ENCODE results near the gene SPATA31C1. TPM values are rescaled to one million over a fixed set of nuclear protein-coding genes. Genes with fewer than 3 reads are reported as not detected.

SPATA31C1 gene
- total RNA-seq, 2 experiments from 2014 or later, result not detected

- ChIA-PET POLR2A (no interaction called here), CTCF (no interaction called here)
- no peak overlapping the region for H3K27ac Mint-ChIP-seq
- no peak overlapping the region for H3K4me3 Mint-ChIP-seq
- peaks cover 22% of the 10 kb centered on the region for H3K27me3 Mint-ChIP-seq
- no peaks in the 10 kb centered on the region for H3K36me3 Mint-ChIP-seq (ENCODE audit: low read depth)
- no peak for ATAC-seq
- no peaks in the 10 kb centered on the region for H3K4me1 Mint-ChIP-seq (ENCODE audit: low read depth)
- DNase-seq, result peak; percentile 24
- intact Hi-C loops (cut with micrococcal nuclease), result loop anchor here (10.0 kb wide), 1 partner anchor 97 kb away; no protein-coding TSS in a partner anchor
- TF ChIP-seq CTCF (IDR thresholded peaks at IDR 0.05), result no peak
- no peaks in the 10 kb centered on the region for H3K9me3 Mint-ChIP-seq
Observed at GRCh38 chr9:87957839-87958238, 40.1 kb downstream of the SPATA31C1 start.

GRCh38 chr9:87958591-87958990 is 40.8 kb downstream of the SPATA31C1 start:
- no peaks in the 10 kb centered on the region for H3K9me3 Mint-ChIP-seq
- no peak for TF ChIP-seq CTCF (IDR thresholded peaks at IDR 0.05)
- POLR2A ChIA-PET, result no interaction called here
- ATAC-seq (no peak), DNase-seq (no peak)
- H3K4me3 Mint-ChIP-seq, result no peak overlapping the region
- peaks cover 22% of the 10 kb centered on the region for H3K27me3 Mint-ChIP-seq
- no peaks in the 10 kb centered on the region for H3K4me1 Mint-ChIP-seq (ENCODE audit: low read depth)
- no peak overlapping the region for H3K27ac Mint-ChIP-seq
- intact Hi-C loops (cut with micrococcal nuclease), result loop anchor here (10.0 kb wide), 1 partner anchor 96 kb away; no protein-coding TSS in a partner anchor
- H3K36me3 Mint-ChIP-seq (ENCODE audit: low read depth), result no peaks in the 10 kb centered on the region
- CTCF ChIA-PET, result interaction anchor here (2.0 kb wide), 1 partner anchor 7 kb away, joined by 6 read pairs; no protein-coding TSS in a partner anchor

DNA sequence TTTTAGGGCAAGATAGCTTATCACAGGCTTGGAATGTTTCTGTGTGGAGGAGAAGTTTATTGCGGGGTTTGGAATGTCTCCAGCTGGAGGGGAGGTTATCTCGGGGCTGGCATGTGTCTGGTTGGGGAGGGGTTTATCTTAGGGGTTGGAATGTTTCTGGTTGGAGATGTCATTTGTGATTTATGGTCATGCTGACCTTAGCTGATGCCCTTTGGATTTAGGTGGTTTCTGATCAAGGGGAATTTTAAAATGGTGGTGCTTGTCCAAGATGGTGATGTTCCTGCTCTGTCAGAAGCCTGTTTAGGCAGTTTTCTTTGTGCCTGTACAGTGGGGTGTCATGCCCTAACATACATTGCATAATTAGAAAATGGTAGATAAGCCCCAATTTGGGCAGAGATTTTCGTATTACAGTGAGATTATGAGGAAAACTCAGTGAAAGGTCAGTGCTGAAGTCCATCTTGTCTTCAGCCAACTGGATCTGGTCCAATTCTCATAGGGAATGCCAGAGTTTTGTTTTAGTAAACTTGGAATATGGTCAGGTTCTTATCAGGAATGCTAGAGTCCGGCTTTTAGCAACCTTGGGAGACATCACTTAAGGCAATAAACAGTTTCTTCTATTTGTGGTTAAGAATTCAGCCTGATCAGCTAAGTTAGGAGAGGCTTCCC is 42.3 kb downstream of the SPATA31C1 start:
- H3K27me3 Mint-ChIP-seq, result peaks cover 20% of the 10 kb centered on the region
- ChIA-PET POLR2A (interaction anchor here (0.6 kb wide), 1 partner anchor 12 kb away, joined by 3 read pairs; no protein-coding TSS in a partner anchor), CTCF (interaction anchor here (1.8 to 2.0 kb wide), 2 partner anchors 9 to 10 kb away, joined by 6 to 8 read pairs; no protein-coding TSS in a partner anchor)
- no peak overlapping the region for H3K27ac Mint-ChIP-seq
- no peaks in the 10 kb centered on the region for H3K9me3 Mint-ChIP-seq
- TF ChIP-seq CTCF (IDR thresholded peaks at IDR 0.05), result no peak
- no peak overlapping the region for H3K4me3 Mint-ChIP-seq
- H3K36me3 Mint-ChIP-seq (ENCODE audit: low read depth), result no peaks in the 10 kb centered on the region
- DNase-seq, result no peak
- intact Hi-C loops (cut with micrococcal nuclease), result loop anchor here (10.0 kb wide), 1 partner anchor 95 kb away; no protein-coding TSS in a partner anchor
- no peaks in the 10 kb centered on the region for H3K4me1 Mint-ChIP-seq (ENCODE audit: low read depth)
- no peak for ATAC-seq

DNA sequence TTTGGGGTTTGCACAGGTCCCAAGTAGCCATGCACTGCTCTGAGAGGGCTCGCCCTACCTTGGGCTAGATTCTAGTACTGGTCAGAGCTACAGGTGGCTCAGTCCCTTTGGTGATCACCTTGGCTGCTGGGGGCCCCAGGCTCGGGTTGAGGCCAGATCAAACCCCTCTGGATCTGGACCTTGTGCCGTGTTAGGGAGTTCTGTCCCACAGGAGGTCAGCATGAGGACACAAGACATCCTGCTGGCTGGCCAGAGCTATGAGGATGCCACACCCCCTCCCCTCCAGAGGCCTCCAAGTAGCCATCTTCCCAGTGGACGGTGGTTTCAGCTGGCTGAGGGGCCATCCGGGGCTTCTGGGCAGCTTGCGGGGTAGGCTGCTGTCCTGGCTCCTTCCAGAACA is 46.0 kb downstream of the SPATA31C1 start:
- DNase-seq, result no peak
- peaks cover 3% of the 10 kb centered on the region for H3K36me3 Mint-ChIP-seq (ENCODE audit: low read depth)
- H3K9me3 Mint-ChIP-seq, result no peaks in the 10 kb centered on the region
- CTCF ChIA-PET, result no interaction called here
- TF ChIP-seq CTCF (IDR thresholded peaks at IDR 0.05), result no peak
- intact Hi-C loops (cut with micrococcal nuclease), result no loop called here
- no peak overlapping the region for H3K4me3 Mint-ChIP-seq
- H3K27ac Mint-ChIP-seq, result no peak overlapping the region
- H3K27me3 Mint-ChIP-seq, result peaks cover 17% of the 10 kb centered on the region
- no peaks in the 10 kb centered on the region for H3K4me1 Mint-ChIP-seq (ENCODE audit: low read depth)
- no peak for ATAC-seq
- POLR2A ChIA-PET, result no interaction called here

GRCh38 chr9:87964826-87965225 is 47.1 kb downstream of the SPATA31C1 start:
- no peak overlapping the region for H3K27ac Mint-ChIP-seq
- H3K4me3 Mint-ChIP-seq, result no peak overlapping the region
- ATAC-seq (no peak), DNase-seq (no peak)
- H3K27me3 Mint-ChIP-seq, result peaks cover 10% of the 10 kb centered on the region
- no peaks in the 10 kb centered on the region for H3K9me3 Mint-ChIP-seq
- ChIA-PET POLR2A (no interaction called here), CTCF (no interaction called here)
- no peak for TF ChIP-seq CTCF (IDR thresholded peaks at IDR 0.05)
- no peaks in the 10 kb centered on the region for H3K4me1 Mint-ChIP-seq (ENCODE audit: low read depth)
- peaks cover 3% of the 10 kb centered on the region for H3K36me3 Mint-ChIP-seq (ENCODE audit: low read depth)
- intact Hi-C loops (cut with micrococcal nuclease), result no loop called here
